GM23338 (cell line): ENCODE measurements around the gene ATG2A. TPM values are rescaled to one million over a fixed set of nuclear protein-coding genes. Genes with fewer than 3 reads are reported as not detected.

Experiments
- ATAC-seq: fragments of 200-7000 bp; cut with Tn5 transposase; 3 replicates; pipeline ENCODE4 v1.9.1; 2020
- DNase-seq: peaks from one replicate; pipeline ENCODE4 v3.0.0-alpha.2; 2015; ENCODE audit warnings: low spot score
- H2AFZ ChIP-seq: fragments of 200-600 bp; sonication (generic); 2 replicates; pipeline ENCODE4 v1.8.0; 2016; ENCODE audit warnings: antibody characterized with exemption, mild to moderate bottlenecking, moderate library complexity
- H3F3A ChIP-seq: fragments of 200-600 bp; sonication (generic); replicated peaks from 2 replicates; pipeline ENCODE4 v1.8.0; 2017; ENCODE audit warnings: antibody characterized with exemption, mixed run types, low read depth
- H3K27ac ChIP-seq: fragments of 200-600 bp; sonication (generic); 2 replicates; pipeline ENCODE4 v1.6.1; 2016; ENCODE audit warnings: low read depth
- H3K27me3 ChIP-seq: fragments of 200-600 bp; sonication (generic); 2 replicates; pipeline ENCODE4 v1.8.0; 2016; ENCODE audit warnings: mild to moderate bottlenecking, mixed run types, moderate library complexity; ENCODE audit not compliant: insufficient read depth
- H3K36me3 ChIP-seq: fragments of 200-600 bp; sonication (generic); 2 replicates; pipeline ENCODE4 v1.8.0; 2016; ENCODE audit warnings: mild to moderate bottlenecking; ENCODE audit not compliant: insufficient read depth
- H3K4me1 ChIP-seq: fragments of 200-600 bp; sonication (generic); 2 replicates; pipeline ENCODE4 v1.8.0; 2016; ENCODE audit warnings: mild to moderate bottlenecking, moderate library complexity; ENCODE audit not compliant: insufficient read depth
- H3K4me2 ChIP-seq: fragments of 200-600 bp; sonication (generic); 2 replicates; pipeline ENCODE4 v1.7.1; 2017; ENCODE audit warnings: mixed run types
- H3K4me3 ChIP-seq: fragments of 200-600 bp; sonication (generic); 2 replicates; pipeline ENCODE4 v1.6.1; 2016; ENCODE audit warnings: mixed run types
- H3K79me2 ChIP-seq: fragments of 200-600 bp; sonication (generic); replicated peaks from 2 replicates; pipeline ENCODE4 v1.8.0; 2017; ENCODE audit warnings: mild to moderate bottlenecking; ENCODE audit not compliant: insufficient read depth
- H3K9me2 ChIP-seq: fragments of 200-600 bp; sonication (generic); 2 replicates; pipeline ENCODE4 v1.8.0; 2017; ENCODE audit not compliant: insufficient read depth
- H4K20me1 ChIP-seq: fragments of 200-600 bp; sonication (generic); replicated peaks from 2 replicates; pipeline ENCODE4 v1.8.0; 2017; ENCODE audit warnings: mild to moderate bottlenecking; ENCODE audit not compliant: insufficient read depth
- H3K27ac Mint-ChIP-seq: 2 replicates; pipeline ENCODE4 v1.8.0; 2020; ENCODE audit warnings: inconsistent platforms, mild to moderate bottlenecking, moderate library complexity, mixed read lengths
- H3K27me3 Mint-ChIP-seq: 3 replicates; pipeline ENCODE4 v1.8.0; 2022; ENCODE audit warnings: low read depth, mild to moderate bottlenecking, moderate library complexity, mixed read lengths, inconsistent platforms; ENCODE audit not compliant: insufficient read depth, poor library complexity
- H3K36me3 Mint-ChIP-seq: 3 replicates; pipeline ENCODE4 v1.8.0; 2021; ENCODE audit warnings: low read depth, mild to moderate bottlenecking, inconsistent platforms, moderate library complexity, mixed read lengths
- H3K4me1 Mint-ChIP-seq: 3 replicates; pipeline ENCODE4 v1.8.0; 2020; ENCODE audit warnings: mild to moderate bottlenecking, inconsistent platforms, mixed read lengths
- H3K4me3 Mint-ChIP-seq: 3 replicates; pipeline ENCODE4 v1.8.0; 2021; ENCODE audit warnings: moderate library complexity, mild to moderate bottlenecking, inconsistent platforms, mixed read lengths
- H3K9me3 Mint-ChIP-seq: 3 replicates; pipeline ENCODE4 v1.8.0; 2020; ENCODE audit warnings: moderate library complexity, mild to moderate bottlenecking, inconsistent platforms, mixed read lengths
- CREB1 ChIP-seq: fragments of 250-450 bp; sonication (Bioruptor Pico); IDR thresholded peaks from 2 replicates; pipeline ENCODE4 v1.5.0; 2020; ENCODE audit warnings: low read depth, mild to moderate bottlenecking, moderate library complexity
- CTCF ChIP-seq, 2 experiments: fragments of 200-600 bp in 1 of 2; sonication (generic) in 1 of 2; conservative IDR thresholded peaks; 2 replicates each; pipeline versions ENCODE4 v1.5.1 to v1.6.1; 2016 to 2017; ENCODE audit warnings: antibody characterized with exemption in 2 of 2, low read depth in 2 of 2, mild to moderate bottlenecking in 2 of 2, moderate library complexity in 1 of 2
- ETS1 ChIP-seq: IDR thresholded peaks from 2 replicates; pipeline ENCODE4 v1.6.1; 2016; ENCODE audit warnings: antibody characterized with exemption
- EZH2 ChIP-seq: fragments of 200-600 bp; sonication (generic); IDR thresholded peaks from one replicate; pipeline ENCODE4 v1.8.0; 2017; ENCODE audit warnings: antibody characterized with exemption, mild to moderate bottlenecking, low read depth; ENCODE audit not compliant: unreplicated experiment
- EZH2phosphoT487 ChIP-seq: fragments of 200-600 bp; sonication (generic); IDR thresholded peaks from one replicate; pipeline ENCODE4 v1.8.1; 2018; ENCODE audit warnings: antibody characterized with exemption; ENCODE audit not compliant: unreplicated experiment
- JUNB ChIP-seq: IDR thresholded peaks from one replicate; pipeline ENCODE4 v1.6.1; 2016; ENCODE audit warnings: antibody characterized with exemption; ENCODE audit not compliant: unreplicated experiment
- NANOG ChIP-seq: IDR thresholded peaks from 2 replicates; pipeline ENCODE4 v1.6.1; 2016; ENCODE audit warnings: antibody characterized with exemption, borderline replicate concordance
- POLR2AphosphoS5 ChIP-seq: IDR thresholded peaks from 2 replicates; pipeline ENCODE4 v1.6.1; 2016; ENCODE audit warnings: antibody characterized with exemption, low read depth
- REST ChIP-seq: IDR thresholded peaks from one replicate; pipeline ENCODE4 v1.6.1; 2018; ENCODE audit warnings: antibody characterized with exemption; ENCODE audit not compliant: unreplicated experiment
- STAT1 ChIP-seq: IDR thresholded peaks from one replicate; pipeline ENCODE4 v1.6.1; 2016; ENCODE audit warnings: antibody characterized with exemption; ENCODE audit not compliant: unreplicated experiment
- ZNF114 ChIP-seq: fragments of 250-450 bp; sonication (Bioruptor Pico); IDR thresholded peaks from 2 replicates; pipeline ENCODE4 v1.5.0; 2020; ENCODE audit warnings: mild to moderate bottlenecking, moderate library complexity
- ZNF331 ChIP-seq: fragments of 250-450 bp; sonication (Bioruptor Pico); IDR thresholded peaks from 2 replicates; pipeline ENCODE4 v1.5.0; 2020; ENCODE audit warnings: low read depth, mild to moderate bottlenecking, moderate library complexity
- ZNF462 ChIP-seq: fragments of 250-450 bp; sonication (Bioruptor Pico); IDR thresholded peaks from 2 replicates; pipeline ENCODE4 v1.5.0; 2020; ENCODE audit warnings: mild to moderate bottlenecking, moderate library complexity
- polyA plus RNA-seq: library from polyadenylated mRNA; unstranded; fragments of >200 nt; fragmentation: Nextera tagmentation; extraction: Ambion mirVana; gene quantifications from 2 replicates; pipeline ENCODE4 v1.2.1, GENCODE V29; 2016
- total RNA-seq: library from RNA; depleted of rRNA; stranded (reverse); fragments of >200 nt; shearing (Covaris generic); gene quantifications from 2 replicates; pipeline ENCODE4 v1.2.3, GENCODE V29; 2014

The ATG2A gene
- total and polyA plus RNA-seq, 2 experiments from 2014 or later, result 8.7 to 31.7 TPM

- no peak for ATAC-seq
- no peak overlapping the region for H3K4me3 Mint-ChIP-seq
- H3K27me3 ChIP-seq, result peaks cover 3% of the 10 kb centered on the region; the same call in 1 of the 2 replicates
These were observed 43.7 kb upstream of the ATG2A start for GRCh38 chr11:64960719-64961118.

More at GRCh38 chr11:64960719-64961118, 43.7 kb upstream of the ATG2A start:
- H3K27ac Mint-ChIP-seq, result no peak overlapping the region
- DNase-seq, result no peak
- Histone ChIP-seq H3F3A (no peaks in the 10 kb centered on the region), H3K9me2 (no peaks in the 10 kb centered on the region), H2AFZ (no peak overlapping the region), H3K79me2 (no peaks in the 10 kb centered on the region), H3K36me3 (no peaks in the 10 kb centered on the region), H4K20me1 (no peaks in the 10 kb centered on the region), H3K27ac (no peak overlapping the region), H3K4me1 (no peaks in the 10 kb centered on the region), H3K4me2 (no peak overlapping the region), H3K4me3 (no peak overlapping the region)
- H3K27me3 Mint-ChIP-seq, result peaks cover 5% of the 10 kb centered on the region
- no peaks in the 10 kb centered on the region for H3K36me3 Mint-ChIP-seq
- no peaks in the 10 kb centered on the region for H3K9me3 Mint-ChIP-seq
- TF ChIP-seq POLR2AphosphoS5 (no peak), ZNF114 (CRISPR knock-in tag) (no peak), CREB1 (CRISPR knock-in tag) (no peak), CTCF (conservative IDR thresholded peaks at IDR 0.05; ENCODE audit: low read depth in 2 of 2) (no peak), ETS1 (no peak), NANOG (no peak), STAT1 (no peak), ZNF331 (CRISPR knock-in tag) (no peak), REST (no peak), ZNF462 (no peak), JUNB (no peak), EZH2phosphoT487 (no peak), EZH2 (no peak)
- H3K4me1 Mint-ChIP-seq, result no peaks in the 10 kb centered on the region
